ENCODE measurements around the gene RFLNA.

- TF ChIP-seq, protein P1, sequence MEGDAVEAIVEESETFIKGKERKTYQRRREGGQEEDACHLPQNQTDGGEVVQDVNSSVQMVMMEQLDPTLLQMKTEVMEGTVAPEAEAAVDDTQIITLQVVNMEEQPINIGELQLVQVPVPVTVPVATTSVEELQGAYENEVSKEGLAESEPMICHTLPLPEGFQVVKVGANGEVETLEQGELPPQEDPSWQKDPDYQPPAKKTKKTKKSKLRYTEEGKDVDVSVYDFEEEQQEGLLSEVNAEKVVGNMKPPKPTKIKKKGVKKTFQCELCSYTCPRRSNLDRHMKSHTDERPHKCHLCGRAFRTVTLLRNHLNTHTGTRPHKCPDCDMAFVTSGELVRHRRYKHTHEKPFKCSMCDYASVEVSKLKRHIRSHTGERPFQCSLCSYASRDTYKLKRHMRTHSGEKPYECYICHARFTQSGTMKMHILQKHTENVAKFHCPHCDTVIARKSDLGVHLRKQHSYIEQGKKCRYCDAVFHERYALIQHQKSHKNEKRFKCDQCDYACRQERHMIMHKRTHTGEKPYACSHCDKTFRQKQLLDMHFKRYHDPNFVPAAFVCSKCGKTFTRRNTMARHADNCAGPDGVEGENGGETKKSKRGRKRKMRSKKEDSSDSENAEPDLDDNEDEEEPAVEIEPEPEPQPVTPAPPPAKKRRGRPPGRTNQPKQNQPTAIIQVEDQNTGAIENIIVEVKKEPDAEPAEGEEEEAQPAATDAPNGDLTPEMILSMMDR (conservative IDR thresholded peaks at IDR 0.05; ENCODE audit: low read depth, low read length): no peak
- no peak for TF ChIP-seq EZH2 (IDR thresholded peaks at IDR 0.05; ENCODE audit: borderline replicate concordance, low read depth, low read length, poor library complexity, severe bottlenecking)
Measured at GRCh38 chr12:124286414-124286813, 8.5 kb upstream of the RFLNA start.

Data from A673 (cell line).